HEK293 (cell line): ENCODE data around the gene OBP2A.
A peak's percentile ranks its signal among the peaks of the same experiment; 100 is the strongest.
"Not testable (repeated sequence)": the region's sequence is repeated elsewhere in the genome, so short reads cannot be mapped to it uniquely, and the experiment has no call there.

Experiments
- CTCF ChIA-PET: fragments of 350-600 bp; formaldehyde crosslinking; extraction: SDS; loops from one replicate; lab custom pipeline; 2021; ENCODE audit warnings: antibody characterized with exemption; lab: Yijun Ruan, JAX
- POLR2A ChIA-PET: fragments of 300-600 bp; formaldehyde crosslinking; extraction: SDS; loops from one replicate; lab custom pipeline; 2020; ENCODE audit warnings: antibody characterized with exemption, inconsistent platforms; lab: Yijun Ruan, JAX
- H3K27ac ChIP-seq: fragments of 200-500 bp; sonication (Bioruptor generic); 2 replicates; pipeline ENCODE4 v1.5.1; 2014; ENCODE audit warnings: low read depth, low read length, control low read depth, inconsistent platforms; ENCODE audit errors: extremely low read depth
- H3K36me3 ChIP-seq, 2 experiments: fragments of 200-500 bp in 1 of 2; sonication (Bioruptor generic) in 1 of 2; 1 replicate in 1 of 2; 2 replicates in 1 of 2; pipeline ENCODE4 v1.5.1; 2014 to 2017; ENCODE audit warnings: inconsistent platforms in 2 of 2, low read length in 2 of 2; ENCODE audit not compliant: control insufficient read depth in 2 of 2, insufficient read depth in 1 of 2
- H3K4me1 ChIP-seq: fragments of 200-500 bp; sonication (Bioruptor generic); 2 replicates; pipeline ENCODE4 v1.5.1; 2014; ENCODE audit warnings: mild to moderate bottlenecking, low read length, inconsistent platforms; ENCODE audit not compliant: control insufficient read depth, insufficient read depth
- H3K4me3 ChIP-seq: 2 replicates; pipeline ENCODE4 v1.5.1; 2011; ENCODE audit warnings: low read depth, mild to moderate bottlenecking, control low read depth, low read length, moderate library complexity
- H3K9me3 ChIP-seq: fragments of 200-500 bp; sonication (Bioruptor generic); 2 replicates; pipeline ENCODE4 v1.5.1; 2014; ENCODE audit warnings: low read depth, low read length, inconsistent platforms; ENCODE audit not compliant: control insufficient read depth, insufficient read depth
- GLIS1 ChIP-seq: fragments of 450-650 bp; formaldehyde crosslinking; IDR thresholded peaks from 2 replicates; pipeline ENCODE4 v1.5.1; 2016; ENCODE audit warnings: missing biosample characterization, missing genetic modification characterization
- HOXA7 ChIP-seq: sonication (generic); formaldehyde crosslinking; IDR thresholded peaks from 2 replicates; pipeline ENCODE4 v1.8.1; 2022; ENCODE audit warnings: missing genetic modification reagents, borderline replicate concordance
- KLF1 ChIP-seq: fragments of 450-650 bp; formaldehyde crosslinking; IDR thresholded peaks from 2 replicates; pipeline ENCODE4 v1.5.1; 2016; ENCODE audit warnings: missing biosample characterization, missing genetic modification characterization
- PRDM1 ChIP-seq: fragments of 450-650 bp; formaldehyde crosslinking; IDR thresholded peaks from 2 replicates; pipeline ENCODE4; 2016; ENCODE audit warnings: missing biosample characterization, missing genetic modification characterization
- SCRT2 ChIP-seq: fragments of 450-650 bp; formaldehyde crosslinking; IDR thresholded peaks from 2 replicates; pipeline ENCODE4 v1.5.1; 2016; ENCODE audit warnings: missing biosample characterization, missing genetic modification characterization
- TRIM28 ChIP-seq: IDR thresholded peaks from 2 replicates; pipeline ENCODE4 v1.6.1; 2011; ENCODE audit warnings: low read length, control low read depth, borderline replicate concordance
- ZBTB20 ChIP-seq: fragments of 450-650 bp; formaldehyde crosslinking; IDR thresholded peaks from 2 replicates; pipeline ENCODE4 v1.5.1; 2016; ENCODE audit warnings: missing biosample characterization, missing genetic modification characterization
- ZEB2 ChIP-seq: fragments of 450-650 bp; formaldehyde crosslinking; IDR thresholded peaks from 2 replicates; pipeline ENCODE4 v1.5.1; 2016; ENCODE audit warnings: missing biosample characterization, missing genetic modification characterization
- ZFHX2 ChIP-seq: fragments of 450-650 bp; formaldehyde crosslinking; conservative IDR thresholded peaks from 2 replicates; pipeline ENCODE4 v1.5.1; 2016; ENCODE audit warnings: missing biosample characterization, missing genetic modification characterization
- ZFP41 ChIP-seq: fragments of 450-650 bp; formaldehyde crosslinking; IDR thresholded peaks from 2 replicates; pipeline ENCODE4 v1.5.1; 2016; ENCODE audit warnings: missing biosample characterization, missing genetic modification characterization, borderline replicate concordance
- ZIC2 ChIP-seq: fragments of 450-650 bp; formaldehyde crosslinking; IDR thresholded peaks from 2 replicates; pipeline ENCODE4 v1.5.1; 2016; ENCODE audit warnings: missing biosample characterization, missing genetic modification characterization
- ZNF148 ChIP-seq: fragments of 450-650 bp; formaldehyde crosslinking; IDR thresholded peaks from 2 replicates; pipeline ENCODE4 v1.5.0; 2017; ENCODE audit warnings: missing biosample characterization, missing genetic modification characterization, borderline replicate concordance
- ZNF174 ChIP-seq: fragments of 450-650 bp; formaldehyde crosslinking; IDR thresholded peaks from 2 replicates; pipeline ENCODE4 v1.5.0; 2017; ENCODE audit warnings: missing biosample characterization, mild to moderate bottlenecking, missing genetic modification characterization
- ZNF19 ChIP-seq: fragments of 450-650 bp; formaldehyde crosslinking; IDR thresholded peaks from 2 replicates; pipeline ENCODE4; 2016; ENCODE audit warnings: missing biosample characterization, missing genetic modification characterization, low read depth
- ZNF202 ChIP-seq: fragments of 450-650 bp; formaldehyde crosslinking; IDR thresholded peaks from 2 replicates; pipeline ENCODE4 v1.5.1; 2016; ENCODE audit warnings: missing biosample characterization, missing genetic modification characterization, borderline replicate concordance
- ZNF239 ChIP-seq: fragments of 450-650 bp; formaldehyde crosslinking; IDR thresholded peaks from 2 replicates; pipeline ENCODE4 v1.5.1; 2016; ENCODE audit warnings: missing biosample characterization, missing genetic modification characterization
- ZNF560 ChIP-seq: fragments of 450-650 bp; formaldehyde crosslinking; IDR thresholded peaks from 2 replicates; pipeline ENCODE4 v1.5.1; 2017; ENCODE audit warnings: missing biosample characterization, missing genetic modification characterization, borderline replicate concordance
- ZNF596 ChIP-seq: fragments of 450-650 bp; IDR thresholded peaks from 2 replicates; pipeline ENCODE4 v1.5.0; 2018; ENCODE audit warnings: missing biosample characterization, mild to moderate bottlenecking, missing genetic modification characterization, moderate library complexity
- ZNF600 ChIP-seq: fragments of 450-650 bp; formaldehyde crosslinking; IDR thresholded peaks from 2 replicates; pipeline ENCODE4 v1.5.1; 2016; ENCODE audit warnings: missing biosample characterization, missing genetic modification characterization
- ZNF621 ChIP-seq: fragments of 450-650 bp; formaldehyde crosslinking; IDR thresholded peaks from 2 replicates; pipeline ENCODE4 v1.5.1; 2017; ENCODE audit warnings: missing biosample characterization, missing genetic modification characterization
- ZNF629 ChIP-seq: fragments of 450-650 bp; formaldehyde crosslinking; IDR thresholded peaks from 2 replicates; pipeline ENCODE4 v1.5.1; 2017; ENCODE audit warnings: missing biosample characterization, missing genetic modification characterization
- ZNF777 ChIP-seq: fragments of 450-650 bp; formaldehyde crosslinking; IDR thresholded peaks from 2 replicates; pipeline ENCODE4 v1.5.1; 2017; ENCODE audit warnings: missing biosample characterization, missing genetic modification characterization, borderline replicate concordance
- TF ChIP-seq, protein P1 (sequence below): fragments of 450-650 bp; formaldehyde crosslinking; IDR thresholded peaks from 2 replicates; pipeline ENCODE4 v1.5.1; 2016; ENCODE audit warnings: missing biosample characterization, missing genetic modification characterization, low read depth
- TF ChIP-seq, protein P2 (sequence below): fragments of 450-650 bp; formaldehyde crosslinking; IDR thresholded peaks from 2 replicates; pipeline ENCODE4 v1.5.1; 2016; ENCODE audit warnings: missing biosample characterization, missing genetic modification characterization
- TF ChIP-seq, protein P3 (sequence below): fragments of 450-650 bp; formaldehyde crosslinking; IDR thresholded peaks from 2 replicates; pipeline ENCODE4 v1.5.1; 2016; ENCODE audit warnings: missing biosample characterization, missing genetic modification characterization, borderline replicate concordance

OBP2A gene

DNA sequence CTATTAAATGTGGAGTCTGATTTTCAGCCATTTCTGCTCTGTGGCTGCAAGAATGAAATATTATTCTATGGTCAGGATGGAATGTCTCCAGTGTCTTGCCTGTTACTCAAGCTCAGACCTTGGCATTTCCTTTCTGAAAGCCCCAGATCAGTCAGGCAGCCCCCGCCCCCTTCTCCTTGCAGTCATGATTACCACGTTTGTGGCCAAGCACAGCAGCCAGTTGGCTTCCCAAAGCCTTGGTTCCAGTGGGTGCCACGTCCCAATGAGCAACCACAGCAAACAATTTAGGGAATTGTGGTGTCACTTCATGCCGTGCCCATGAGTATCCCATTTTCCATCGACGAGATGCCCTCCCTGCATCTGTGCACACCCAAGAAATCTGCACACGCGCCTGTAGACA lies 9.7 kb upstream of the OBP2A start (continued):
- no peak for TF ChIP-seq ZNF202 (tag by site-specific recombination)
- TF ChIP-seq KLF1, result no peak
- TF ChIP-seq, protein P1, sequence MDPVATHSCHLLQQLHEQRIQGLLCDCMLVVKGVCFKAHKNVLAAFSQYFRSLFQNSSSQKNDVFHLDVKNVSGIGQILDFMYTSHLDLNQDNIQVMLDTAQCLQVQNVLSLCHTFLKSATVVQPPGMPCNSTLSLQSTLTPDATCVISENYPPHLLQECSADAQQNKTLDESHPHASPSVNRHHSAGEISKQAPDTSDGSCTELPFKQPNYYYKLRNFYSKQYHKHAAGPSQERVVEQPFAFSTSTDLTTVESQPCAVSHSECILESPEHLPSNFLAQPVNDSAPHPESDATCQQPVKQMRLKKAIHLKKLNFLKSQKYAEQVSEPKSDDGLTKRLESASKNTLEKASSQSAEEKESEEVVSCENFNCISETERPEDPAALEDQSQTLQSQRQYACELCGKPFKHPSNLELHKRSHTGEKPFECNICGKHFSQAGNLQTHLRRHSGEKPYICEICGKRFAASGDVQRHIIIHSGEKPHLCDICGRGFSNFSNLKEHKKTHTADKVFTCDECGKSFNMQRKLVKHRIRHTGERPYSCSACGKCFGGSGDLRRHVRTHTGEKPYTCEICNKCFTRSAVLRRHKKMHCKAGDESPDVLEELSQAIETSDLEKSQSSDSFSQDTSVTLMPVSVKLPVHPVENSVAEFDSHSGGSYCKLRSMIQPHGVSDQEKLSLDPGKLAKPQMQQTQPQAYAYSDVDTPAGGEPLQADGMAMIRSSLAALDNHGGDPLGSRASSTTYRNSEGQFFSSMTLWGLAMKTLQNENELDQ (tag by site-specific recombination), result no peak

- H3K4me3 ChIP-seq, H3K4me1 ChIP-seq, H3K36me3 ChIP-seq, POLR2A ChIA-PET, H3K27ac ChIP-seq, H3K9me3 ChIP-seq: not testable (repeated sequence)
- CTCF ChIA-PET, result interaction anchor here (0.6 kb wide), 1 partner anchor 63 kb away, joined by 3 read pairs; no protein-coding TSS in a partner anchor
- TF ChIP-seq ZFHX2 (tag by site-specific recombination), result 0 out of 2 replicates have a peak, but pooled peaks have one; percentile 14
- peak; percentile 50; the same call in 1 of the 2 replicates for TF ChIP-seq ZNF600 (tag by site-specific recombination)
- peak; percentile 50 for TF ChIP-seq ZNF629
- 0 out of 2 replicates have a peak, but pooled peaks have one; percentile 39 for TF ChIP-seq SCRT2 (tag by site-specific recombination)
These were observed 2.5 kb upstream of the OBP2A start for GRCh38 chr9:135543262-135543894.

- H3K27ac ChIP-seq, result no peak overlapping the region
- H3K9me3 ChIP-seq, result no peaks in the 10 kb centered on the region
- H3K4me3 ChIP-seq, result no peak overlapping the region
- H3K36me3 ChIP-seq, result no peaks in the 10 kb centered on the region
- ChIA-PET POLR2A (no interaction called here), CTCF (interaction anchor here (0.6 kb wide), 3 partner anchors 10 to 71 kb away, joined by 3 to 6 read pairs (median 3); a partner anchor contains a TSS)
- no peaks in the 10 kb centered on the region for H3K4me1 ChIP-seq
- TF ChIP-seq TRIM28 (no peak), GLIS1 (no peak), ZNF239 (tag by site-specific recombination) (no peak), ZNF148 (tag by site-specific recombination) (no peak), ZBTB20 (tag by site-specific recombination) (no peak), ZNF596 (tag by site-specific recombination) (no peak), HOXA7 (CRISPR knock-in tag) (no peak), ZEB2 (tag by site-specific recombination) (no peak), ZNF19 (tag by site-specific recombination) (no peak), PRDM1 (tag by site-specific recombination) (no peak), ZFP41 (tag by site-specific recombination) (no peak), ZNF621 (tag by site-specific recombination) (no peak), ZNF777 (tag by site-specific recombination) (no peak), ZNF174 (tag by site-specific recombination) (no peak), ZNF560 (no peak), ZIC2 (tag by site-specific recombination) (no peak)
- TF ChIP-seq, protein P2, sequence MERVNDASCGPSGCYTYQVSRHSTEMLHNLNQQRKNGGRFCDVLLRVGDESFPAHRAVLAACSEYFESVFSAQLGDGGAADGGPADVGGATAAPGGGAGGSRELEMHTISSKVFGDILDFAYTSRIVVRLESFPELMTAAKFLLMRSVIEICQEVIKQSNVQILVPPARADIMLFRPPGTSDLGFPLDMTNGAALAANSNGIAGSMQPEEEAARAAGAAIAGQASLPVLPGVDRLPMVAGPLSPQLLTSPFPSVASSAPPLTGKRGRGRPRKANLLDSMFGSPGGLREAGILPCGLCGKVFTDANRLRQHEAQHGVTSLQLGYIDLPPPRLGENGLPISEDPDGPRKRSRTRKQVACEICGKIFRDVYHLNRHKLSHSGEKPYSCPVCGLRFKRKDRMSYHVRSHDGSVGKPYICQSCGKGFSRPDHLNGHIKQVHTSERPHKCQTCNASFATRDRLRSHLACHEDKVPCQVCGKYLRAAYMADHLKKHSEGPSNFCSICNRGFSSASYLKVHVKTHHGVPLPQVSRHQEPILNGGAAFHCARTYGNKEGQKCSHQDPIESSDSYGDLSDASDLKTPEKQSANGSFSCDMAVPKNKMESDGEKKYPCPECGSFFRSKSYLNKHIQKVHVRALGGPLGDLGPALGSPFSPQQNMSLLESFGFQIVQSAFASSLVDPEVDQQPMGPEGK, result no peak
- TF ChIP-seq, protein P3, sequence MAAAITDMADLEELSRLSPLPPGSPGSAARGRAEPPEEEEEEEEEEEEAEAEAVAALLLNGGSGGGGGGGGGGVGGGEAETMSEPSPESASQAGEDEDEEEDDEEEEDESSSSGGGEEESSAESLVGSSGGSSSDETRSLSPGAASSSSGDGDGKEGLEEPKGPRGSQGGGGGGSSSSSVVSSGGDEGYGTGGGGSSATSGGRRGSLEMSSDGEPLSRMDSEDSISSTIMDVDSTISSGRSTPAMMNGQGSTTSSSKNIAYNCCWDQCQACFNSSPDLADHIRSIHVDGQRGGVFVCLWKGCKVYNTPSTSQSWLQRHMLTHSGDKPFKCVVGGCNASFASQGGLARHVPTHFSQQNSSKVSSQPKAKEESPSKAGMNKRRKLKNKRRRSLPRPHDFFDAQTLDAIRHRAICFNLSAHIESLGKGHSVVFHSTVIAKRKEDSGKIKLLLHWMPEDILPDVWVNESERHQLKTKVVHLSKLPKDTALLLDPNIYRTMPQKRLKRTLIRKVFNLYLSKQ, result no peak
These were observed 818 bp upstream of the OBP2A start for GRCh38 chr9:135544981-135545635.
